GM13976 (cell line): Measurements from ENCODE around the gene TENM3.

Experiments
- DNase-seq: peaks from one replicate; pipeline ENCODE4 v3.0.0; 2012; ENCODE audit warnings: low spot score
- CTCF ChIP-seq: IDR thresholded peaks from 2 replicates; pipeline ENCODE4 v1.5.1; 2012; ENCODE audit warnings: borderline replicate concordance, mild to moderate bottlenecking; ENCODE audit not compliant: insufficient read depth; ENCODE audit errors: extremely low read depth, missing control alignments, control extremely low read depth
- in situ Hi-C: fragments of 300-500 bp; cut with MboI; formaldehyde crosslinking; loops from one replicate; pipeline ENCODE4 v1.12.0; 2022; ENCODE audit warnings: low sequenced_read_pairs, mixed read lengths, inconsistent platforms; ENCODE audit not compliant: unreplicated experiment

TENM3 gene

GRCh38 chr4:182818926-182819730 lies 575.9 kb downstream of the TENM3 start:
- in situ Hi-C loops, result loop anchor here (25.0 kb wide), 1 partner anchor 443 kb away; no protein-coding TSS in a partner anchor
- no peak for TF ChIP-seq CTCF
- DNase-seq, result no peak

GRCh38 chr4:182819751-182820150 lies 576.5 kb downstream of the TENM3 start:
- TF ChIP-seq CTCF, result no peak
- no peak for DNase-seq
- in situ Hi-C loops, result loop anchor here (25.0 kb wide), 1 partner anchor 443 kb away; no protein-coding TSS in a partner anchor

- no peak for DNase-seq
- TF ChIP-seq CTCF, result no peak
- in situ Hi-C loops, result loop anchor here (25.0 kb wide), 1 partner anchor 440 kb away; no protein-coding TSS in a partner anchor
Observed at GRCh38 chr4:182822554-182822953, 579.4 kb downstream of the TENM3 start.

- in situ Hi-C loops, result loop anchor here (25.0 kb wide), 1 partner anchor 439 kb away; no protein-coding TSS in a partner anchor
- peak; percentile 48 for DNase-seq
- TF ChIP-seq CTCF, result no peak
Observed at GRCh38 chr4:182823576-182823975, 580.4 kb downstream of the TENM3 start.

GRCh38 chr4:182825003-182825402 lies 581.8 kb downstream of the TENM3 start:
- in situ Hi-C loops, result no loop called here

GRCh38 chr4:182825786-182826185 lies 582.6 kb downstream of the TENM3 start:
- no peak for TF ChIP-seq CTCF
- DNase-seq, result no peak
- in situ Hi-C loops, result no loop called here

More at GRCh38 chr4:182825003-182825402, 581.8 kb downstream of the TENM3 start:
- no peak for DNase-seq
- TF ChIP-seq CTCF, result no peak
